ENCODE measurements around the gene MPL. TPM values are rescaled to one million over a fixed set of nuclear protein-coding genes. Genes with fewer than 3 reads are reported as not detected.
A peak's percentile ranks its signal among the peaks of the same experiment; 100 is the strongest.

MPL gene
- total RNA-seq, 4 donors from 2014 or later: not detected

GRCh38 chr1:43352351-43352705 is 14.7 kb downstream of the MPL start:
- DNase-seq (ENCODE audit: low spot score in 2 of 2): no peak
- WGBS: 71% methylated on average over 1 of the region's 2 CpGs

DNA sequence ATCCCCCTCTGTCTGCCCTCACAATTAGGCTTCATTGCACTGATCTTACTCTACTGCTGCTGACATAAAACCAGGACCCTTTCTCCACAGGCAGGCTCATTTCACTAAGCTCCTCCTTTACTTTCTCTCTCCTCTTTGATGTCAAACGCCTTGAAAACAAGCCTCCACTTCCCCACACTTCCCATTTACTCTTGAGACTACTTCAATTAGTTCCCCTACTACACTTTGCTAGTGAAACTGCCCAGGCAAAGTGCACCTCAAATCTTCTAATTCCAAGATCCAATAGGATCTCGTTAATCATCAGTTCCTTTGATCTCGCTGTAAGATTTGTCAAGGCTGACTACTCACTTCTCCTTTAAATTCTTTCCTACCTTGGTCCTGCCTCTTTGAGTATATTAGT is 15.3 kb downstream of the MPL start:
- 64% methylated on average over 3 of the region's 3 CpGs for WGBS

More at GRCh38 chr1:43352351-43352705, 14.7 kb downstream of the MPL start:
- Histone ChIP-seq H3K9me3 (no peaks in the 10 kb centered on the region), H3K27ac (no peak overlapping the region), H3K36me3 (no peaks in the 10 kb centered on the region), H3K4me1 (peaks cover 22% of the 10 kb centered on the region), H3K27me3 (no peaks in the 10 kb centered on the region), H3K4me3 (no peak overlapping the region)
- TF ChIP-seq EP300 (IDR thresholded peaks at IDR 0.05): no peak
- no peak for TF ChIP-seq POLR2AphosphoS5 (IDR thresholded peaks at IDR 0.05)
- TF ChIP-seq CTCF (IDR thresholded peaks at IDR 0.05): no peak
- no peak for TF ChIP-seq POLR2A (IDR thresholded peaks at IDR 0.05)

DNA sequence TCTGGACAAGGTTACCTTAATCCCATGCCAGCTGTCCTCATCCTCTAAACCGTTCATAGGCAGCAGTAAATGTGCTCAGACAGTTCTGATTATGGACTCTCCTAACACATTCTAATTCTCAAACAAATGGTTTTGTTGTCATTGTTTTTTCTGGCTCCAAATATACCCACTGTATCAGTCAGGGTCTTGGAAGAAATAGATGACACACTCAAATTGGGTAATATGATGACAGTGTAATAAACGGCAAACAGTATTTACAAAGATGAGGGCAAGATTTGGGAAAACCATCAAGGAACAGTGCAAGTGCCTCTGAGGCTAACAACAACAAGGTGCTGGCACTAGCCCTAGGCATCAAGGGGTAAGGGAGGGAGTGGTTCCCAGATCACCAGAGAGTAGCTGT is 16.9 kb downstream of the MPL start:
- 74% methylated on average over 2 of the region's 2 CpGs for WGBS
- Histone ChIP-seq H3K27ac (no peak overlapping the region), H3K4me1 (peaks cover 19% of the 10 kb centered on the region), H3K27me3 (no peaks in the 10 kb centered on the region), H3K4me3 (no peak overlapping the region), H3K36me3 (no peaks in the 10 kb centered on the region), H3K9me3 (no peaks in the 10 kb centered on the region)
- TF ChIP-seq POLR2AphosphoS5 (IDR thresholded peaks at IDR 0.05): no peak
- TF ChIP-seq EP300 (IDR thresholded peaks at IDR 0.05): no peak
- no peak for TF ChIP-seq POLR2A (IDR thresholded peaks at IDR 0.05)
- DNase-seq (ENCODE audit: low spot score in 2 of 2): no peak

More for the DNA sequence above, 15.3 kb downstream of the MPL start:
- Histone ChIP-seq H3K36me3 (no peaks in the 10 kb centered on the region), H3K4me1 (peaks cover 25% of the 10 kb centered on the region), H3K9me3 (no peaks in the 10 kb centered on the region), H3K27ac (no peak overlapping the region), H3K4me3 (no peak overlapping the region), H3K27me3 (no peaks in the 10 kb centered on the region)
- TF ChIP-seq EP300 (IDR thresholded peaks at IDR 0.05): no peak
- TF ChIP-seq CTCF (IDR thresholded peaks at IDR 0.05): no peak
- TF ChIP-seq POLR2A (IDR thresholded peaks at IDR 0.05): no peak
- TF ChIP-seq POLR2AphosphoS5 (IDR thresholded peaks at IDR 0.05): no peak
- DNase-seq (ENCODE audit: low spot score in 2 of 2): no peak

- Histone ChIP-seq H3K36me3 (no peaks in the 10 kb centered on the region), H3K27me3 (no peaks in the 10 kb centered on the region), H3K4me3 (no peak overlapping the region), H3K9me3 (no peaks in the 10 kb centered on the region), H3K27ac (no peak overlapping the region), H3K4me1 (peaks cover 16% of the 10 kb centered on the region)
- 97% methylated on average over 2 of the region's 2 CpGs for WGBS
- TF ChIP-seq CTCF (IDR thresholded peaks at IDR 0.05) (no peak), POLR2A (IDR thresholded peaks at IDR 0.05) (no peak), POLR2AphosphoS5 (IDR thresholded peaks at IDR 0.05) (no peak), EP300 (IDR thresholded peaks at IDR 0.05) (no peak)
- no peak for DNase-seq (ENCODE audit: low spot score in 2 of 2)
Observed at GRCh38 chr1:43354936-43355335, 17.3 kb downstream of the MPL start.

DNA sequence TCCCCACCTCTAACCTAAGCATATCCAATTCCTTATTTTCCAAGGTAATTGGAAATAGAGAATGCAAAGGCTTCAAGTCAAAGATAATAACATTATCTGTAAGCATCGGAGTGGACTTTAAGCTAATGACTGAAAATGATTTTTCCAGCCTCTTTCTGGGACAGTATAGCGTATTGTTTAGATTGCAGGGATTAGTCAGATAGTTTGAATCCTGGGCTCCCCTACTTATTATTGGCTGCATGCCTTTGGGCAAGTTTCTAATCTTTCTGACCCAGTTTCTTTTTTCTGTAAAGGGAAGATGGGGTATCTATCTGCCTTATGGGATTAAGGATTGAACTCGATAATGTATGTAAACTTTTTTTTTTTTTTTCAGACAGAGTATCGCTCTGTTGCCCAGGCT is 19.6 kb downstream of the MPL start:
- Histone ChIP-seq H3K4me3 (no peak overlapping the region), H3K27me3 (no peaks in the 10 kb centered on the region), H3K9me3 (no peaks in the 10 kb centered on the region), H3K27ac (no peak overlapping the region), H3K4me1 (peaks cover 14% of the 10 kb centered on the region), H3K36me3 (peaks cover 19% of the 10 kb centered on the region)
- WGBS: 93% methylated on average over 4 of the region's 4 CpGs
- no peak for DNase-seq (ENCODE audit: low spot score in 2 of 2)
- TF ChIP-seq POLR2A (IDR thresholded peaks at IDR 0.05): no peak
- TF ChIP-seq POLR2AphosphoS5 (IDR thresholded peaks at IDR 0.05): no peak
- TF ChIP-seq CTCF (IDR thresholded peaks at IDR 0.05): no peak
- no peak for TF ChIP-seq EP300 (IDR thresholded peaks at IDR 0.05)

DNA sequence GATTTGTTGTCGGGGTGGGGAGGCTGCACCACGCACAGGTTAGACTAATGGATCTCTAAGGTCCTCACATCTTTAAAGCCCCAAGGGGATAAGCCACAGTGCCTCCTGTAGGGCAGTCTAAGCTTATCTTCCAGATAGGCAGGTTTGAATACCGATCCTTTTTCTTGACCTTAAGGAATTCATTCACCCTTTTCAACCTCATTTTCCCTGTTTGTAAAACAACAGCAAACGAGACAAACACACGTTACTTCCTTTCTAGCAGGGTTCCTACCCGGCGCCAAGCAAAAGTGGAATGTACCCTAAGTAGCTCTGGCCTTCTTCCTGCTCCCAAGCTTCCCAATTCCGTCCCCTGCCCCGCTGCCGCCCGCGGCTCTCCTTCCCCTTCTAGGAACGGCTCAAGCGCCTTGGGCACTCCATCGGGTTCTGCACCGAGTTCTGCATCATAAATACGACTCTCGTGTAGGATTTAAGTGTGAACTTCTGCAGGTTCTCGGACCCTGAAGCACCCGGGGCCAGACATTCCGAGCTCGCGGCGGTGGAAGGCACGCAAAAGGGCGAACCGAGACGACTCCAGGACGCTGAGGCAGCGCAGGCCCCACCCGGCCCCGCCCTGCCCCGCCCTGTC is 20.6 kb downstream of the MPL start:
- Histone ChIP-seq H3K36me3 (peaks cover 29% of the 10 kb centered on the region), H3K27ac (peak overlapping the region; percentile 85), H3K4me1 (peaks cover 14% of the 10 kb centered on the region), H3K27me3 (no peaks in the 10 kb centered on the region), H3K4me3 (peak overlapping the region; percentile 51), H3K9me3 (no peaks in the 10 kb centered on the region)
- 1% methylated on average over 30 of the region's 33 CpGs for WGBS
- TF ChIP-seq EP300 (IDR thresholded peaks at IDR 0.05) (no peak), CTCF (IDR thresholded peaks at IDR 0.05) (no peak), POLR2AphosphoS5 (IDR thresholded peaks at IDR 0.05) (peak in 1 of 3 donors; percentile 15), POLR2A (IDR thresholded peaks at IDR 0.05) (peak in 1 of 2 donors; percentile 14)
- no peak for DNase-seq (ENCODE audit: low spot score in 2 of 2)
